PFSK-1 (cell line): ENCODE measurements around the gene TAGLN3.

ENCODE experiments used
- FOXP2 ChIP-seq: optimal IDR thresholded peaks from 2 replicates; pipeline ENCODE3; 2011; ENCODE audit warnings: borderline replicate concordance, control low read depth, inconsistent platforms; ENCODE audit not compliant: insufficient read depth; ENCODE audit errors: extremely low read length, extremely low read depth
- POLR2AphosphoS5 ChIP-seq: IDR thresholded peaks from 2 replicates; pipeline ENCODE4 v1.6.1; 2012; ENCODE audit warnings: low read depth, mild to moderate bottlenecking, control low read depth, low read length, moderate library complexity
- SIN3A ChIP-seq: IDR thresholded peaks from 2 replicates; pipeline ENCODE4 v1.6.1; 2012; ENCODE audit warnings: mild to moderate bottlenecking, low read length, moderate library complexity, borderline replicate concordance; ENCODE audit not compliant: insufficient read depth
- TAF1 ChIP-seq: IDR thresholded peaks from 2 replicates; pipeline ENCODE4 v1.6.1; 2012; ENCODE audit warnings: low read length, control low read depth, borderline replicate concordance; ENCODE audit not compliant: insufficient read depth
- TF ChIP-seq, protein P1 (sequence below), 2 experiments: IDR thresholded peaks; 2 replicates each; pipeline versions ENCODE4 v1.6.1 to v1.8.0; 2011 to 2012; ENCODE audit warnings: low read depth in 2 of 2, low read length in 2 of 2, control low read depth in 1 of 2, inconsistent platforms in 1 of 2, mild to moderate bottlenecking in 1 of 2, moderate library complexity in 1 of 2; ENCODE audit not compliant: insufficient read depth in 1 of 2

TAGLN3 gene

GRCh38 chr3:112002096-112002971 is 3.6 kb downstream of the TAGLN3 start:
- TF ChIP-seq SIN3A = no peak
- TF ChIP-seq FOXP2 = no peak
- TF ChIP-seq, protein P1, sequence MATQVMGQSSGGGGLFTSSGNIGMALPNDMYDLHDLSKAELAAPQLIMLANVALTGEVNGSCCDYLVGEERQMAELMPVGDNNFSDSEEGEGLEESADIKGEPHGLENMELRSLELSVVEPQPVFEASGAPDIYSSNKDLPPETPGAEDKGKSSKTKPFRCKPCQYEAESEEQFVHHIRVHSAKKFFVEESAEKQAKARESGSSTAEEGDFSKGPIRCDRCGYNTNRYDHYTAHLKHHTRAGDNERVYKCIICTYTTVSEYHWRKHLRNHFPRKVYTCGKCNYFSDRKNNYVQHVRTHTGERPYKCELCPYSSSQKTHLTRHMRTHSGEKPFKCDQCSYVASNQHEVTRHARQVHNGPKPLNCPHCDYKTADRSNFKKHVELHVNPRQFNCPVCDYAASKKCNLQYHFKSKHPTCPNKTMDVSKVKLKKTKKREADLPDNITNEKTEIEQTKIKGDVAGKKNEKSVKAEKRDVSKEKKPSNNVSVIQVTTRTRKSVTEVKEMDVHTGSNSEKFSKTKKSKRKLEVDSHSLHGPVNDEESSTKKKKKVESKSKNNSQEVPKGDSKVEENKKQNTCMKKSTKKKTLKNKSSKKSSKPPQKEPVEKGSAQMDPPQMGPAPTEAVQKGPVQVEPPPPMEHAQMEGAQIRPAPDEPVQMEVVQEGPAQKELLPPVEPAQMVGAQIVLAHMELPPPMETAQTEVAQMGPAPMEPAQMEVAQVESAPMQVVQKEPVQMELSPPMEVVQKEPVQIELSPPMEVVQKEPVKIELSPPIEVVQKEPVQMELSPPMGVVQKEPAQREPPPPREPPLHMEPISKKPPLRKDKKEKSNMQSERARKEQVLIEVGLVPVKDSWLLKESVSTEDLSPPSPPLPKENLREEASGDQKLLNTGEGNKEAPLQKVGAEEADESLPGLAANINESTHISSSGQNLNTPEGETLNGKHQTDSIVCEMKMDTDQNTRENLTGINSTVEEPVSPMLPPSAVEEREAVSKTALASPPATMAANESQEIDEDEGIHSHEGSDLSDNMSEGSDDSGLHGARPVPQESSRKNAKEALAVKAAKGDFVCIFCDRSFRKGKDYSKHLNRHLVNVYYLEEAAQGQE (IDR thresholded peaks at IDR 0.05; ENCODE audit: insufficient read depth in 1 of 2, low read depth in 2 of 2, low read length in 2 of 2) = no peak
- no peak for TF ChIP-seq TAF1
- TF ChIP-seq POLR2AphosphoS5 = no peak

GRCh38 chr3:112003321-112004080 is 4.8 kb downstream of the TAGLN3 start:
- TF ChIP-seq FOXP2 (no peak), SIN3A (no peak), POLR2AphosphoS5 (no peak), TAF1 (no peak)
- TF ChIP-seq, protein P1 (IDR thresholded peaks at IDR 0.05; ENCODE audit: insufficient read depth in 1 of 2, low read depth in 2 of 2, low read length in 2 of 2) = no peak

- TF ChIP-seq, protein P1 (IDR thresholded peaks at IDR 0.05; ENCODE audit: insufficient read depth in 1 of 2, low read depth in 2 of 2, low read length in 2 of 2) = no peak
- TF ChIP-seq POLR2AphosphoS5 (no peak), TAF1 (no peak), SIN3A (no peak), FOXP2 (no peak)
Observed at GRCh38 chr3:112004187-112004586, 5.5 kb downstream of the TAGLN3 start.

- no peak for TF ChIP-seq TAF1
Observed at GRCh38 chr3:112004669-112005068, 5.9 kb downstream of the TAGLN3 start.

GRCh38 chr3:112005091-112005672 is 6.5 kb downstream of the TAGLN3 start:
- TF ChIP-seq SIN3A (no peak), TAF1 (no peak)

GRCh38 chr3:112007633-112008032 is 8.9 kb downstream of the TAGLN3 start:
- TF ChIP-seq SIN3A (no peak), FOXP2 (no peak), POLR2AphosphoS5 (no peak), TAF1 (no peak)
- TF ChIP-seq, protein P1 (IDR thresholded peaks at IDR 0.05; ENCODE audit: insufficient read depth in 1 of 2, low read depth in 2 of 2, low read length in 2 of 2) = no peak
